Middle frontal gyrus (tissue), 1 donor: ENCODE results near the gene POLE.

ENCODE experiments used
- DNase-seq: peaks from one replicate; pipeline ENCODE4 v3.0.0-alpha.2; 2015; ENCODE audit warnings: low spot score; ENCODE audit errors: extremely low spot score

The POLE gene

DNA sequence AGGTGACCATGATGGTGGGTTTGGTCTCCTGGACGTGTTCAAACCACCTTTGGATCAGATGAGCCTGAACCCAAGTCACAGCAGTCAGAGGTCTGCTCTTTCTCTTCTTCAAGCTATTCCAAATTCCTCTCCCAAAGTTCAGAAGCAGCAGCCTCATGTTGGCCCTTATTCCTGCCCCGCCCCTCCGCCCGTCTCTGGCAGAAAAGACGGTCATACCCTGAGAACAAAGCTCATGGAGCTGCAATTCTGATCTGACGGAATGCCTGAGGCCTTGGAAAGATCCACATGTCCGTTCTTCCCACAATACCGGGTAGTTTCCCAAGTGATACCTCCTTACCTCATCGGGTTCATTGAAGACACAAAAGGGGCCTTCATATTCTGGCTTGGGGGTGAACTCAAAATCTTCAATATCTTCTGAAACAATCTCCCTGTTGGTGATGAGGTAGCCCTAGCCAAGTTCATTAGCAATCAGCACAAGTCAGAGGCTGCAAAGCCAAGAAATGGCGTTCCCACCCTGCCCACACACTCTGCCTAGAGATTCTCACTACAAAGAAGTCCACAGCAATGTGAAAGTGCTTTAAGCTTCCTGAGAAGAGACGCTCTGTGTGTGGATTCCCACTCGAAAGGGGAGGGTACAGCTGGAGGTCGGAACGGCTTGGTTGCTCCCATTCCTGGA is 11.2 kb downstream of the POLE start:
- DNase-seq, result no peak

DNA sequence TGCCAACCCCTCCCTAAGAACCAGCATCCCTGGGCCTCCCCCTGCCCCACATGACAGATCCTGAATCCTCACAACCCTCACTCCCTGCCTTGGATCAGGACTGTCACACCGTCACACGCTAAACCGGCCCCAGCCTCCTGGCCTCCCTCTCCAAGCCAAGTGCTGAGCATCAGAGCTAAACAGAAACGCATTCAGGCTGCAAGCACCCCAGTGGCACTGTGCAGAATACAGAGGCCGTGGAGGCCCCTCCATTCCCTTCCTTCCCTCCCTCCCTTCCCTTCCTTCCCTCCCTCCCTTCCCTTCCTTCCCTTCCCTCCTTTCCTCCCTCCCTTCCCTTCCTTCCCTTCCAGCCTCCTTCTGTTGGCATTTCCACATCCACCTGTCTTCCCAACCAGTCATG is 12.6 kb downstream of the POLE start:
- DNase-seq, result no peak

DNA sequence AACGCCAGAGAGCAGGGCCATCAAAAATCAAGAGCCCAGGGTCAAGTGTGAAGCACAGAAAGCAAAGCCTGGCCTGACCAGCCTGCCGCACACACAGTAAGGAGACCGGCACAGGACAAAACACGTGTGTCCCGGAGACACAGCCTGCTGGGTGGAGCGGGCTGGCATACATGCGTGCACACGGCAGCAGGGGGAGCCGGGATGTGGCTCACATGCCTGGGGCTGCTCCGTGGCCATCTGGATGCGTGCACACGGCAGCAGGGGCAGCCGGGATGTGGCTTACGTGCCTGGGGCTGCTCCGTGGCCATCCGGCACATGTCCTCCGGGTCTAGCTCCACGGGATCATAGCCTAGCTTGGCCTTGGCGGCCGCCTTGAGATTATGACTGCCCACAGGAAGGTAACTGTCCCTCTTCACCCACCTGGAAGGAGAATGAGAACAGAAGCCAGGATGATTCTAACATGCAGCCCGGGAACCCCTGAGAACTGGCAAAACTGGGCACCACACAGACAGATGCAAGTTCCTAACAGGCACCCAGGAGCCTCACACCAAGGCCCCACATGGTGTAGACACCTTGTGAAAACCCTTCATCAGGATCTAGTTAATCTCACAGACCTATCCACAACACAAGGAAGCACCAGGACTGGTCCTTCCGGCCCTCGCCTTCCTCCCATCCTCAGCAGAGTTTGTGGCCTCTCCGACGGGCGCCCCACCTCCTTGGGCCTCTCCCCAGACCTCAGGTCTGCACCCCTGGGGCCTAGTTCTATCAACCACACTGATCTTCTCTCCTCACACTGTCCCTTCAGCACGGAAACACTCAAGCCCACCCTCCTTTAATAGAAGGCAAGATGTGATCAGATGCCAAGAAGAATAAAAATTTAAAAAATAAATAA is 13.6 kb downstream of the POLE start:
- no peak for DNase-seq

DNA sequence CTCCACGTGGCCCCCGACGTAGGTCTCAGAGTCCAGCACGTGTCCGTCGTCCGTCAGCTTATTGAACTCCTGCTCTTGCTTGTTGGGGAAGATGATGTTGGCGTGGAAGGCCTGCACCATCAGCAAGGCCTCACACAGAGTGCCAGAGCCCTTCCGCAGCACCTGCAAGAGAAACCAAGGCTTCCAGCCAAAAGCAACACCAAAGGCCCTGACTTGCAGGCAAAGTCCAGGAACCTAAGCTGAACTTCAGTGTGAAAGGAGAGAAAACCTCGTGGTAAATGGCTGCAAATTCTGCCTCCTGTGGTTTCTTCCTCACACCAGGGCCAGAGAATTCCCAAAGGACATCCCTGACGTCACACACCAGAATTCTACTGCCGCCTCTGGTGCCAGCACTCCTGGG is 14.5 kb downstream of the POLE start:
- DNase-seq, result no peak

DNA sequence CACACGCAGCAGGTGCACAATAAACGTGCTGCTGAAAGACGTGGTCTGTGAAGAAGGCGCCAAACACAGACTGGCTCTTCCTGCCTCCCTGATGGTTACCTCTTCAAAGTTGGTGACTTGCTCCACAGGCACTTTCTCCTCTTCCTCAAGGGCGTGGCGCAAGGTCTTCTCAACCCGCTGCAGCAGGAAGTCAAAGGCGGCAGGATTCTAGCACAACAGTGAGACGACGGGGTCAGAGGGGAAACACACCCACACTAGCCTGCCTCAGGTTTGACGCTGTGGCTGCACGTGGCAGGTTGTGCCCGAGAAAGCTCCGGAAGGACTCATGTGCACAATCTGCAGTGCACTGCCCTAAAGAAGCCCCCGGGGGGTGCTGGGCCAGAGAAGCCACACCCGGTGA is 15.0 kb downstream of the POLE start:
- no peak for DNase-seq

DNA sequence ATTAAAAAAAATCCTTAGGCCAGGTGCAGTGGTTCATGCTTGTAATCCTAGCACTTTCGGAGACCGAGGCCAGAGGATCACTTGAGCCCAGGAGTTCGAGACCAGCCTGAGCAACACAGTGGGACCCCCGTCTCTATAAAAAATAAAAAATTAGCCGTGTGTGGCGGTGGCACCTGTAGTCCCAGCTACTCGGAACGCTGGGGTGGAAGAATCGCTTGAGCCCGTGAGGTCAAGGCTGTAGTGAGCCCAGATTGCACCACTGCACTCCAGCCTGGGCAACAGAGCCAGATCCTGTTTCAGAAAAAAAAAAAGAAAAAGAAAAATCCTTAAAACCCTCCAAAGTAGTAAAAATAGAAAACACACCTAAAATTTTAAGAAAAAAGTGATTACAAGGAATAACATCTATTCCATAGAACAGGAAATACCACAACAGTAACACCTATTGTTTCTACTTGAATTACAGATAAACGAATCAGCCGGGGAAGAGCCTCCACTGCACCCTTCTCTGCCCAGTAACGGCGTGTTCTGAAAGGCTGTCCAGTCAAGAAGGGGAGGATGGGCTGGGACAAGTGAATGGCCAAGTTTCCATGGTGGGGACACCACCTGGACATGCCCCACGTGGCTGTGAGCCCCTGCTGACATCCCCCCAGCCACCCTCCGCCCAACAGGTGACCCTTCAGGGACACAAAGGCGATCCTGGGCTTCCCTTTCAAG is 17.8 kb downstream of the POLE start:
- no peak for DNase-seq

DNA sequence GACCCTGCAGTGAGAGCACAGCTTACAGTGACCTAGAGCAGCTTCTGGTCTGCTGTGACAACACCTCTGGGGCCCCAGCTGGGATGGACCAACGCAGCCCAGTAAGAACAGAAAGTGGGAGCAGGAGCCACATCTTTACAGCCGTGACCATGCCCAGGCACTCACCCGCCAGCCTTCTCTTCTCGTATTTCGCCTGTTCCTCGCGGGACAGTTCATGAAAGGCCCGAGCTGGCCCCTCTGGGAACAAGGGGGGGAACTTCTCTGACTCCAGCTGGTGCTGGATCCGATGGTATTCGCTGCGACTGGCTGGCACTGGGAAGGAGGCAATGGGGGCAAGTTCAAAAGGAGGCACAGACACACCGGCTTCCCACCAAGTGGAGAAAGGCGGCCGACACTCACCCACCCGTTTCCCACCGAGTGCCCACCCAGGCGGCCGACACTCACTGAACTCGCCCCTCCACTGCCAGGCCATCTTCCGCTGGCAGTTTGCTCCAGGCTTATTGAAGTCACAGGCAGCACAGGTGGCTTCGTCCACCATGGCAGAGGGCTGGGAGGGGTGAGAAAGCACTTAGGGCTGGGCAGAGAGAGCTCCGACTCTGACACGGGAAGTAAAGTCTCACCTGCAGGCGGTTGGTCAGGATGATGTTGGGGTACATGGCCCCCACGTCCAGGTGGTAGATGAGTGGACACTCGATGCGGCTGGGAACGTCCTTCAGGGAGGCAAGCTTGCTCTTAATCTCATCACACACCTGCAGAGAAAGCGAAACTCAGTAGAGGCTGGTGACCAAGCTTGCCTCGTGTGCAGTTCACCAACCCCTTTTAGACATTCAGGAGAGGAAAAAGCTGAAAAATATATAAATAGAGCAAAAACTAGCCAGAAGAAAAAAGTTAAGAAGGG is 18.7 kb downstream of the POLE start:
- no peak for DNase-seq

DNA sequence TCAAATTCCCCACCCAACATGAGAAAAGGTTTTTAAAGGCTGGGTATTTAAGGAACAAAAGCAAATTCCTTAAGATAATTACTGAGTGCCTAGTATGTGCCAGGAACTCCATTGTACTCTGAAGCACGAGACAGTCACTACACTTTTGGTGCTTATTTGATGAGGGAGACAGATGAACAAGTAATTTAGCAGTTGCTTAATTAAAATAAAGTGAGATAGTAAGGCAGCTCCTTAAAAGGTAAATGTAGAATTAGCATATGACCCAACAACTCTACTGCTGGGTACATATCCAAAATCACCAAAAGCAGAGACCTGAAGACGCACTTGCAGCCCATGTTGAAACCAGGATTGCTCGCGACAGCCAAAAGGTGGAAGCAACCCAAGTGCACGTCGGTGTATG is 21.3 kb downstream of the POLE start:
- DNase-seq, result no peak

DNA sequence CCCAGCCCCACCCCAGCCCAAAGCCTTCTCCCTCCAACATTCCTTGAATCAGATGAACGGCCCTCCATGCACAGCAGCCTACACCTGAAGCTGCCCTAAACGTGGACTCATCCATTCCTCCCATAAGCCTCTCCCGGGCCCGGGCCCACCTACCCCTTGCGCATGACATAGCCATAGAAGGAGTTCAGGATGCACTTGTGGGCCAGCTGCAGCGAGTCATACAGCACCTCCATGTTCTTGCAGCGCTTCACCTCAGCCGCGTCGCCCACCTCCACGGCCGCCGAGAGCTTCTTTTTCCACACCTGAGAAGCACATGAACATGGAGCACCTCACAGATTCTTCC is 22.0 kb downstream of the POLE start:
- no peak for DNase-seq

DNA sequence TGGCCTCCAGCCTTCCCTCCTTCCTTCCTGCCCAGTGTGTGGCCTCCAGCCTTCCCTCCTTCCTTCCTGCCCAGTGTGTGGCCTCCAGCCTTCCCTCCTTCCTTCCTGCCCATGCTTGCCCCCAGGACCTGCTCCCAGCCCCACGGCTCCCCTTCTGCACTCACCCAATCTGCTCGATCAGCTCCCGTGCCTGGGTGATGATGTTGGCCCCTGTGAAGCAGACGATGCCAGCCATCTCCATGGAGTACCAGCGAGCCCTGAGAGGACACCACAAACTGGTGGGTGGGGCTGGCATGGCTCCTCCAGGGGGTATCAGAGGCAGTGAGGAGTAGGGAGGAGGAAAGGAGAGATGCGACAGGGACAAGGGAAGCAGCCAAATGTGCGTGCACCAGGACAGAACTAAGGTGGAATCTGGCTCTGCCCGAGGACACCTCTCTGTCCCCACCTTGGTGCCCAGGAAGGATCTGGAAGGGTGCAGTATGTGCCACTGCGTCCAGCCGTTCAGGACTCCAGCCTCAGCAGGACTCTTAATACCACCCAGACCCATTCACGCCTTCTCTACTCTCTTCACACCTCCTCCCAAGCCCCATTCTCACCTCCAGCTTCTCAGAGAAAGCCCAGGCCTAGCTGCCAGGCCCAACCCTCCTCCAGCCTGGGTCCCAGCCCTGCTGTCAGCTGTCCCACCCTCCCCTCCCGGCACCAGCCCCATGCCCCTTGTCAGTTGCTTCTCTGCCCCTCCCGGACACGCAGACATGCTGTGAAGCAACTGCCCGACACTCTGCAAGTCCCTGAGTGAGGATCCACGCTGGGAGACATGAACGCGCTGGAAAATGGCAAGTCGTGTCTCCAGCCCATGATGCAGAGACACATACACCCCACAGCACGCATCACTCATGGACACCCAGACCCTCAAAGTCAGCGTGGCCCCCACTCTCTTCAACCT is 22.7 kb downstream of the POLE start:
- DNase-seq, result no peak

DNA sequence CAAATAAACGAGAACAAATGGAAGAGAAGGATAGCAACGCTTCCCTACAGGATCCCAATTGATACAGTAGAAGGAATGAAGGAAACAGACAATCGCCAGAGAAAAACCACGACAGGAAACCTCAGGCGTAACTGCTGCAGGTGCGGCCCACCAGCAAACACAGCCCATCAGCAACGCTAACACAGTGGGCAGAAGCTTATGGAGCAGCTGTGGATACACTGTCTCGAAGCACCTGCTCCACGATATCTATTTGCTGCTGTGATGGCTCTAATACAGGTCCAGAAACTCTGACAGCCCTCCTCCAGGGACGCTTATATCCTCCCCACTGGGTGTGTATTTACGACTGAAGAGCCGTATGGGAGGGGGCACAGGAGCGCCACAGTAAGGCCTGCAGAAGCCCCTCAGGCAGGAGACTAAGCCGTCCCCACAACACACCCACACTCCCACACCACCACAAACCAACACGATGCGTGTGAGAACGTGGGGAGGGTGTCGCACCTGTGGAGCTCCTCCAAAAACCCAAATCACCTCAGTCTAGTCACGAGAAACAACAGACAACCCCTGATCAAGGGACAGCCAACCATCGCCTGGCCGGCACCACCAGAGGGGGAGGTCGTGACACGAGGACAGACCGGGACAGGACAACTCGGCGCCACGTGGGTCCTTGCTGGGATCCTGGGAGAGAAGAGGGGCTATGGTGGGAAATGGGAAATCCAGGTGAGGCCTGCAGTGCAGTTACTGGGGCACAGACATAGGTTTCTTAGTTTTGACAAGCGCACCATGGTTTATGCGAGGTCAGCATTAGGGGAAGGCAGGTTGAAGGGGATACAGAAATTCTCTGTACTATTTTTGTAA is 24.0 kb downstream of the POLE start:
- no peak for DNase-seq

DNA sequence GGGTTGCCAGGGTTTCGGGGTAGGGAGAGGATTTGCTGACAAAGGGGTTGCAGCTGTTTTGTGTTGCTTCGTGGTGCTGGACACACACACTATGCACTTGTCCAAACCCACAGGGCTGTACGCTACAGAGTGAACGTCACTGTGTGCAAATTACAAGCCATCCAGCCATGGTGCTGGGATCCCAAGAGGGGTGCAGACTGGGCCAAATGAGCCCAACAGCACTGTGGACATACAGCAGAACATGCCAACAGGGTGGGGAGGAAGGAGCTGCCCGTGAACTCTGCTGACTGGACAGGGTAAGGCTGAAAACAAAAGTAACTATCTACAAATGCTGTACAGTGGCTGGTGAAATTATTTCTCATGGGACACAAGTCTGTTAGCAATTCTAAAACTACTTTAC is 25.2 kb downstream of the POLE start:
- no peak for DNase-seq

DNA sequence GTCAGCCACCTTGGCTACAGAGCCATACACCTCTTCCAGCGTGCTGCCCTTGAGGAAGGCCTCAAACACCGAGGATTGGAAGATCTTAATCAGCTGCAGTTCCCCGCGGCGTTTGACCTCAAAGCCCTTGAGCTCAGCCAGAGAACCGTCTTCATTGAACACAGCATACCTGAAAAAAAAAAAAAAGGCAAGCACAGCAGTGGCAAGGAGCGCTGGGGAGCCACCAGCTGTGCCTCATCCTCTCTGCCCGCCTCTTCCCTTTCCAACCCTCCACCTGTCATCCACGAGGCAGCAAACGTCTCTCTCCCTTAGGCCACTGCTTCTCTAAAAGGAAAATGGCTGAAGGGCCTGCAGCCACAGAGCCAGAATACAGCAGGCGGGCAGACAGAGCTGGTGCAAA is 26.1 kb downstream of the POLE start:
- DNase-seq, result no peak

DNA sequence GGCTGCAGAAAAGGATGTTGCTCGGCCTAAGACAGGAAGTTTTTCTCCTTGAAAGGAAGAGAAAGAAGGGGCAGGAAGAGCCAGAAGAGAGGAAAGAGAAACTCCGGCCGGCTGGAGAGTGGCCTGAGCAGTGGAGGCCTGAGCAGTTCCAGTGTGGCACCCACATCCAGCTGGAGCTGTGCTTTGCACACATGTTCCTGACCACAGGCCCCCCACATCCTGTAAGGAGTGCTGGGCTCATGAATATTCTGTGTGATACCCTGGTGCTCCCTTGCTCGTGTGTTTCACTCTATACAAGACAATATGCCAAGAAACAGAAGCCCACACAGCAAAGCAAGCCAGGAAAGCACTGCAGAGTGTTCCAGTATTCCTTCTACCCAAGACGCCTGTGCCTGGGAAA is 27.1 kb downstream of the POLE start:
- DNase-seq, result no peak

DNA sequence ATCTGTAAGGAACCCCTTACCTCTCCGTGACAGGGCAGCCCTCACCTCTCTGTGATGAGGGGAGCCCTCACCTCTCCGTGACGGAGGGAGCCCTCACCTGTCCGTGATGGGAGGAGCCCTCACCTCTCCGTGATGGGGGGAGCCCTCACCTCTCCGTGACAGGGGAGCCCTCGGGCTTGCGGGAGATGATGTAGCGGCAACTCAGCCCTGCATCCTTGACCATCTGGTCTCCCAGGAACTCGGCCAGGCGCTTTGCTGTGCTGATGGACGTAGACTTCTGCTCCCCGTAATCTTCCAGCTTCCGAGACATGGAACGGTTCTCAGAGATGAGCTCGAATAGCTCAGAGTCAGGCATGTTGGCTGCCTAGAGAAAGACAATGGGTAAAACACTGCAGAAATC is 28.0 kb downstream of the POLE start:
- no peak for DNase-seq

DNA sequence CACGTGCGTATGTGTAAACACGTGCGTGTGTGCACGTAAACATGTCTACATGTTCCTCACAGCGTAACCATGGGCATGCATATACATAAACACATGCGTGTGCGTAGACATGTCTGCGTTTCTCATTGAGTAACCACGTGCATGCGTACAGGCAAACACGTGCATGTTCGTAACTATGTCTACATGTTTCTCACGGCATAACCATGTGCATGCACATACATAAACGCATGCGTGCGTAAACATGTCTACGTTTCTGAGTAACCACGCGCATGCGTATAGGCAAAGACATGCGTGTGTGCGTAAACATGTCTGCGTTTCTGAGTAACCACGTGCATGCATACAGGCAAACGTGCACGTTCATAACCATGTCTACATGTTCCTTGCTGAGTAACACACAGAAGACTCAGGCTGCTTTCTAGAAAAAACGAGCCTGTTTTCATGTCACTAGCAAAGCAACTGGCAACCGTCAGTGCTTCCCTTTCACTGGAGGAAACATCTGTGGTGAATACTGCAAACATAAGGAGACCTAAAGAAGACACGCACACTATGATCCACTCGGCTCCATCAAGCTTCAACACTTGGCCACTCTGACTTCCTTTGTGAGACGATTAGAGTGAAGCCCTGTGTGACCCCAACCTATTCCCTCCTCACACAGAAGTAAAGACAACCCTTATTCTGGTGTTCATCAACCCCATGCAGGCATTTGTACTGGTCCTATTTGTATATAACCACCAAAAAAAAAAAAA is 28.8 kb downstream of the POLE start:
- no peak for DNase-seq

DNA sequence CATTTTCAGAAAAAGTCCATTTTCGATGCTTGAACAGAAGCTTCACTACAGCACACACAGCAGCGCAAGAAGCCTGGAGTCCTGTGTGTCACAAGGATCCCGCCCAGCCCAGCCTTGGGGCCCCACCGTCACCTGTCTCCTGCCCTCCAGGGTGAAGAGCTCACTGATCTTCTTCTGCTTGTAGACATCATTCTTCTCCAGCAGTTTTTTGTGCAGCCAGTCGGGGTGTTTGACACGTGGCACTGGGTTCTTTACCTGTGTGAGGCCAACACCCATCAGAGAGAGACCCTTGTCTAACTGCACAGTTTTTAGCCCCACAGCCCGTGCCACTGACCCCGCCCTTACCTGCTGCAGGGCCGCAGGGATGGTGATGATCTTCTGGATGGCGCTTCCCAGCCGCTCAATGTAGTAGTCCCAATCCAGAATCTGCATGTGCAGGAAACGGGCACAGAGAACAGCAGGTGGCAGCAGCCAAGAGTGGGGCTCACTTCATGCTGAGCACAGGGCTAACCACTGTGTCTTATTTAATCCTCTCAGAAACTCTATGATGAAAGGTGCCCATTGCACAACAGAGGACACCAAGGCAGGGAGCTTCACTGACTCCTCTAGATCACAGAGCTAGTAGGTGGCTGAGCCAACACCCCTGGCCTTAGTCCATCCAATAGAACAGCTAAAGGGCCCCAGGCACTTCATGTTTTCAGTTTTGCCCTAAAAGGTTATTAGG is 30.0 kb downstream of the POLE start:
- no peak for DNase-seq
